K562 (cell line): Measurements from ENCODE around the gene ISYNA1. TPM values are rescaled to one million over a fixed set of nuclear protein-coding genes. Genes with fewer than 3 reads are reported as not detected.

Experiments
- ARID1B ChIP-seq: fragments of 450-650 bp; IDR thresholded peaks from 2 replicates; pipeline ENCODE4 v1.6.1; 2016; ENCODE audit warnings: antibody characterized with exemption, mild to moderate bottlenecking, inconsistent platforms
- CTCFL ChIP-seq: IDR thresholded peaks from 2 replicates; pipeline ENCODE4 v1.6.1; 2011; ENCODE audit warnings: borderline replicate concordance, low read depth, mild to moderate bottlenecking, moderate library complexity, low read length; ENCODE audit not compliant: insufficient read depth, poor library complexity, severe bottlenecking
- HDAC1 ChIP-seq, 2 experiments: fragments of 450-650 bp; IDR thresholded peaks; 2 replicates each; pipeline ENCODE4 v1.6.1; 2016 to 2017; ENCODE audit warnings: inconsistent platforms in 1 of 2, mild to moderate bottlenecking in 1 of 2, moderate library complexity in 1 of 2
- MAFF ChIP-seq: IDR thresholded peaks from 2 replicates; pipeline ENCODE4 v1.6.1; 2012; ENCODE audit warnings: low read length, improper control_type of control experiment
- NR2C2 ChIP-seq, 2 experiments: fragments of 200-800 bp in 1 of 2; sonication (Bioruptor generic) in 1 of 2; sonication (generic) in 1 of 2; formaldehyde crosslinking in 1 of 2; IDR thresholded peaks; 2 replicates each; pipeline versions ENCODE4 v1.6.1 to v1.8.0; 2016 to 2022; ENCODE audit warnings: mild to moderate bottlenecking in 1 of 2, missing compliant biosample characterization in 1 of 2, missing genetic modification characterization in 1 of 2, missing genetic modification reagents in 1 of 2
- NUFIP1 ChIP-seq: fragments of 450-650 bp; IDR thresholded peaks from 2 replicates; pipeline ENCODE4 v1.6.1; 2018; ENCODE audit not compliant: partially characterized antibody
- PATZ1 ChIP-seq: fragments of 250-450 bp; sonication (Bioruptor Pico); IDR thresholded peaks from 2 replicates; pipeline ENCODE4 v1.5.0; 2020; ENCODE audit warnings: mild to moderate bottlenecking, borderline replicate concordance
- PKNOX1 ChIP-seq: fragments of 450-650 bp; IDR thresholded peaks from 2 replicates; pipeline ENCODE4 v1.6.1; 2016
- POLR2B ChIP-seq: fragments of 450-650 bp; IDR thresholded peaks from 2 replicates; pipeline ENCODE4 v1.6.1; 2018; ENCODE audit warnings: low read depth; ENCODE audit not compliant: partially characterized antibody
- PURB ChIP-seq: sonication (generic); formaldehyde crosslinking; IDR thresholded peaks from 2 replicates; pipeline ENCODE4 v1.9.0; 2021; ENCODE audit warnings: low read depth, mild to moderate bottlenecking, missing genetic modification reagents
- SRF ChIP-seq, 2 experiments: fragments of 250-450, 450-650 bp in 1 of 2; sonication (Bioruptor Pico) in 1 of 2; sonication (generic) in 1 of 2; formaldehyde crosslinking; IDR thresholded peaks; 2 replicates each; pipeline versions ENCODE4 v1.5.0 to v1.5.1; 2020 to 2022; ENCODE audit warnings: mild to moderate bottlenecking in 1 of 2, missing genetic modification reagents in 1 of 2
- TFAP4 ChIP-seq: sonication (generic); formaldehyde crosslinking; IDR thresholded peaks from 2 replicates; pipeline ENCODE4 v1.8.0; 2022; ENCODE audit warnings: missing genetic modification reagents, mild to moderate bottlenecking, moderate library complexity, borderline replicate concordance
- ZNF592 ChIP-seq: fragments of 450-650 bp; IDR thresholded peaks from 2 replicates; pipeline ENCODE4 v1.6.1; 2017; ENCODE audit warnings: antibody characterized with exemption, mild to moderate bottlenecking
- polyA plus RNA-seq, 8 experiments: library from polyadenylated mRNA; depleted of rRNA in 4 of 8; stranded (reverse) in 5 of 8; unstranded in 3 of 8; fragments of >200 nt; fragmentation: Nextera tagmentation in 2 of 8; fragmentation: Illumina TruSeq in 1 of 8; extraction: Ambion mirVana in 2 of 8; extraction: Trizol in 1 of 8; gene quantifications; 2 replicates each; pipeline versions ENCODE4 v1.2.1 to v1.2.3, GENCODE V29; 2011 to 2014; ENCODE audit warnings: inconsistent platforms in 1 of 8, missing spikeins in 1 of 8
- total RNA-seq, 7 experiments: library from RNA; depleted of rRNA in 6 of 7; stranded (reverse); fragments of >200 nt in 6 of 7; fragmentation: Illumina TruSeq in 2 of 7; extraction: Trizol in 2 of 7; gene quantifications; 2 replicates each; pipeline versions ENCODE4 v1.2.1 to v1.2.3, GENCODE V29; 2011 to 2021; ENCODE audit warnings: low replicate concordance in 1 of 7

Gene ISYNA1
- total and polyA plus RNA-seq, 9 of the 15 experiments (the other 6 are each of a cell fraction or from before 2014, with no cell fraction given) = 21.8 to 460 (median 93.2) TPM

GRCh38 chr19:18386543-18387271 is 51.2 kb downstream of the ISYNA1 start (continued):
- TF ChIP-seq HDAC1 (IDR thresholded peaks at IDR 0.05) = no peak
- peak; percentile 8 for TF ChIP-seq POLR2B
- TF ChIP-seq CTCFL = no peak
- 0 out of 4 replicates have a peak, but pooled peaks of 1 of the 2 experiments have one; percentile 9 for TF ChIP-seq SRF (CRISPR knock-in tag; IDR thresholded peaks at IDR 0.05)
- peak; percentile 28; the same call in 1 of the 2 replicates for TF ChIP-seq PKNOX1
- TF ChIP-seq NUFIP1 = no peak
- TF ChIP-seq ARID1B = no peak; the same call in 1 of the 2 replicates
- peak; percentile 20; the same call in 1 of the 2 replicates for TF ChIP-seq ZNF592
- peak; percentile 69 for TF ChIP-seq TFAP4
- TF ChIP-seq MAFF = no peak
- TF ChIP-seq PATZ1 (CRISPR knock-in tag) = no peak
- no peak; the same call in 1 of the 2 replicates for TF ChIP-seq NR2C2 (CRISPR knock-in tag; IDR thresholded peaks at IDR 0.05)
- TF ChIP-seq NR2C2 (tag; IDR thresholded peaks at IDR 0.05) = 0 out of 2 replicates have a peak, but pooled peaks have one; percentile 0
- TF ChIP-seq PURB = no peak
